GM19468 (cell line): ENCODE measurements around the gene TBC1D4.

Experiments
- ATAC-seq: cut with Tn5 transposase; IDR thresholded peaks from one replicate; pipeline ENCODE4 v1.9.1; 2021; ENCODE audit warnings: mild to moderate bottlenecking, moderate library complexity, moderate number of reproducible peaks; ENCODE audit not compliant: unreplicated experiment; ENCODE audit errors: extremely low read depth

The TBC1D4 gene

GRCh38 chr13:75422028-75422427 lies 59.9 kb downstream of the TBC1D4 start:
- ATAC-seq: no peak

GRCh38 chr13:75421133-75421532 lies 60.8 kb downstream of the TBC1D4 start:
- ATAC-seq: no peak

GRCh38 chr13:75419656-75420055 lies 62.3 kb downstream of the TBC1D4 start:
- ATAC-seq: no peak

- no peak for ATAC-seq
These were observed 63.0 kb downstream of the TBC1D4 start for GRCh38 chr13:75418997-75419396.

- no peak for ATAC-seq
These were observed 63.7 kb downstream of the TBC1D4 start for GRCh38 chr13:75418186-75418843.

- ATAC-seq: no peak
These were observed 64.3 kb downstream of the TBC1D4 start for GRCh38 chr13:75417656-75418055.

- no peak for ATAC-seq
These were observed 65.0 kb downstream of the TBC1D4 start for GRCh38 chr13:75417012-75417384.

- peak; percentile 65 for ATAC-seq
These were observed 65.5 kb downstream of the TBC1D4 start for GRCh38 chr13:75416327-75417011.

- no peak for ATAC-seq
These were observed 66.3 kb downstream of the TBC1D4 start for GRCh38 chr13:75415694-75416093.

- no peak for ATAC-seq
These were observed 66.8 kb downstream of the TBC1D4 start for GRCh38 chr13:75415171-75415570.

GRCh38 chr13:75414036-75414827 lies 67.7 kb downstream of the TBC1D4 start:
- no peak for ATAC-seq

- ATAC-seq: no peak
These were observed 69.9 kb downstream of the TBC1D4 start for GRCh38 chr13:75411924-75412537.

- no peak for ATAC-seq
These were observed 71.8 kb downstream of the TBC1D4 start for GRCh38 chr13:75410207-75410606.

GRCh38 chr13:75407998-75408397 lies 74.0 kb downstream of the TBC1D4 start:
- no peak for ATAC-seq

- no peak for ATAC-seq
These were observed 74.5 kb downstream of the TBC1D4 start for GRCh38 chr13:75407473-75407872.

- no peak for ATAC-seq
These were observed 75.8 kb downstream of the TBC1D4 start for GRCh38 chr13:75405976-75406703.

- ATAC-seq: no peak
These were observed 77.2 kb downstream of the TBC1D4 start for GRCh38 chr13:75404726-75405125.

- no peak for ATAC-seq
These were observed 79.2 kb downstream of the TBC1D4 start for GRCh38 chr13:75402787-75403186.

- ATAC-seq: no peak
These were observed 81.2 kb downstream of the TBC1D4 start for GRCh38 chr13:75400775-75401174.

- ATAC-seq: no peak
These were observed 82.1 kb downstream of the TBC1D4 start for GRCh38 chr13:75399879-75400217.
